ENCODE data around the gene ATG101.

ATG101 gene

GRCh38 chr12:52119398-52120254, 49.8 kb downstream of the ATG101 start:
- TF ChIP-seq CTCF (IDR thresholded peaks at IDR 0.05; ENCODE audit: control extremely low read depth, extremely low read depth, low read depth, missing control alignments), result peak; percentile 83
- POLR2A ChIA-PET, result no interaction called here
- peak; percentile 71 for DNase-seq (ENCODE audit: extremely low spot score)
- CTCF ChIA-PET, result interaction anchor here (0.7 to 5.3 kb wide), 18 partner anchors 9 to 802 kb away, joined by 3 to 157 read pairs (median 6); partner anchors contain the start of gene ATG101

- CTCF ChIA-PET, result interaction anchor here (0.8 to 6.0 kb wide), 22 partner anchors 11 to 876 kb away, joined by 3 to 186 read pairs (median 4); partner anchors contain the start of genes ATG101 and TAMALIN
- no peak for TF ChIP-seq CTCF (IDR thresholded peaks at IDR 0.05; ENCODE audit: control extremely low read depth, extremely low read depth, low read depth, missing control alignments)
- POLR2A ChIA-PET, result no interaction called here
- DNase-seq (ENCODE audit: extremely low spot score), result peak; percentile 5
Measured at GRCh38 chr12:52120951-52121823, 51.4 kb downstream of the ATG101 start.

GRCh38 chr12:52121824-52122539, 52.2 kb downstream of the ATG101 start:
- ChIA-PET POLR2A (no interaction called here), CTCF (interaction anchor here (0.8 to 6.0 kb wide), 23 partner anchors 10 to 876 kb away, joined by 3 to 186 read pairs (median 3); partner anchors contain the start of genes ATG101 and TAMALIN)
- DNase-seq (ENCODE audit: extremely low spot score), result peak; percentile 81
- TF ChIP-seq CTCF (IDR thresholded peaks at IDR 0.05; ENCODE audit: control extremely low read depth, extremely low read depth, low read depth, missing control alignments), result peak; percentile 81

- ChIA-PET CTCF (interaction anchor here (0.9 to 6.0 kb wide), 13 partner anchors 9 to 875 kb away, joined by 3 to 186 read pairs (median 4); no protein-coding TSS in a partner anchor), POLR2A (no interaction called here)
- no peak for TF ChIP-seq CTCF (IDR thresholded peaks at IDR 0.05; ENCODE audit: control extremely low read depth, extremely low read depth, low read depth, missing control alignments)
- peak; percentile 20 for DNase-seq (ENCODE audit: extremely low spot score)
Measured at GRCh38 chr12:52122540-52122871, 52.7 kb downstream of the ATG101 start.

GRCh38 chr12:52122904-52123303, 53.1 kb downstream of the ATG101 start:
- DNase-seq (ENCODE audit: extremely low spot score), result no peak
- no peak for TF ChIP-seq CTCF (IDR thresholded peaks at IDR 0.05; ENCODE audit: control extremely low read depth, extremely low read depth, low read depth, missing control alignments)
- ChIA-PET POLR2A (no interaction called here), CTCF (interaction anchor here (0.8 to 6.0 kb wide), 15 partner anchors 9 to 873 kb away, joined by 3 to 186 read pairs (median 3); partner anchors contain the start of gene NR4A1)

All from GM10248 (cell line).